HepG2 (cell line): Measurements from ENCODE around the gene DPH1. TPM values are rescaled to one million over a fixed set of nuclear protein-coding genes. Genes with fewer than 3 reads are reported as not detected.

Experiments
- ASH2L ChIP-seq: fragments of 300-600, 200-600 bp; sonication (generic); IDR thresholded peaks from 2 replicates; pipeline ENCODE4 v1.7.0; 2017; ENCODE audit warnings: low read depth, mild to moderate bottlenecking, moderate library complexity, mixed read lengths, low read length; ENCODE audit not compliant: insufficient read length
- DNMT3B ChIP-seq: conservative IDR thresholded peaks from 2 replicates; pipeline ENCODE4 v1.6.1; 2016; ENCODE audit warnings: missing biosample characterization, control low read depth
- NFYC ChIP-seq: IDR thresholded peaks from 2 replicates; pipeline ENCODE4 v1.6.1; 2016; ENCODE audit warnings: missing genetic modification reagents, missing compliant biosample characterization
- UBTF ChIP-seq: sonication (generic); formaldehyde crosslinking; IDR thresholded peaks from 2 replicates; pipeline ENCODE4 v1.4.0; 2020; ENCODE audit warnings: mild to moderate bottlenecking, missing genetic modification reagents
- ZUFSP ChIP-seq: sonication (generic); formaldehyde crosslinking; IDR thresholded peaks from 2 replicates; pipeline ENCODE4 v1.9.0; 2021; ENCODE audit warnings: missing genetic modification reagents, mild to moderate bottlenecking, borderline replicate concordance
- polyA plus RNA-seq, 8 experiments: library from polyadenylated mRNA; depleted of rRNA in 3 of 8; stranded (reverse) in 7 of 8; unstranded in 1 of 8; fragments of >200 nt; fragmentation: Illumina TruSeq in 4 of 8; extraction: Trizol in 4 of 8; gene quantifications; 2 replicates each; pipeline versions ENCODE4 v1.2.1 to v1.2.3, GENCODE V29; 2011 to 2016; ENCODE audit warnings: low read depth in 4 of 8, missing spikeins in 1 of 8, mixed read lengths in 1 of 8; ENCODE audit not compliant: insufficient read depth in 1 of 8
- total RNA-seq, 5 experiments: library from RNA; depleted of rRNA; stranded (reverse); fragments of >200 nt; fragmentation: Illumina TruSeq; extraction: Trizol; gene quantifications; 2 replicates each; pipeline ENCODE4 v1.2.3, GENCODE V29; 2016; ENCODE audit warnings: low read depth in 1 of 5
- TF ChIP-seq, protein P1 (sequence below): sonication (generic); formaldehyde crosslinking; IDR thresholded peaks from 2 replicates; pipeline ENCODE4 v1.4.0; 2020; ENCODE audit warnings: mild to moderate bottlenecking, missing genetic modification reagents

DPH1 gene
- total and polyA plus RNA-seq, 2 of the 13 experiments (the other 11 are each of a cell fraction or from before 2014, with no cell fraction given): 25.3 to 42.8 TPM

DNA sequence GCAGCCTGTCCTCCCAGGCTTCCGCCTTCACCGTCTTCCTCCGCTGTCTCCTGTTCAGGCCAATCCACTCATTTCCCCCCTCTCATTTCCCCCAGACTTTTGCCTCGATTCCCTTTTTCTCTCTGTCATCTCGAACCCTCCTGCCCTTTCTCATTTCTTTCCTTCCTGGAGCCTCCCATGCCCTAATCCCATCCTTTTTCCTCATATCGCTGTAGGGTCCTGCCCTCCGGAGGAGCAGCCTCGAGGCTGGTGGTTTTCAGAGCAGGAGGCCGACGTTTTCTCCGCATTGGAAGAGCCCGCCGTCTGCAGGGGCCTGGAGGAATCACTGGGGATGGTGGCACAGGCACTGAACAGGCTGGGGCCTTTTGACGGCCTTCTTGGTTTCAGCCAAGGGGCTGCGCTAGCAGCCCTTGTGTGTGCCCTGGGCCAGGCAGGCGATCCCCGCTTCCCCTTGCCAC is 12.5 kb downstream of the DPH1 start (continued):
- peak; percentile 39 for TF ChIP-seq UBTF
- TF ChIP-seq NFYC (CRISPR knock-in tag): no peak
- no peak for TF ChIP-seq ZUFSP (CRISPR knock-in tag)
- peak; percentile 16 for TF ChIP-seq ASH2L
- no peak for TF ChIP-seq DNMT3B
- TF ChIP-seq, protein P1, sequence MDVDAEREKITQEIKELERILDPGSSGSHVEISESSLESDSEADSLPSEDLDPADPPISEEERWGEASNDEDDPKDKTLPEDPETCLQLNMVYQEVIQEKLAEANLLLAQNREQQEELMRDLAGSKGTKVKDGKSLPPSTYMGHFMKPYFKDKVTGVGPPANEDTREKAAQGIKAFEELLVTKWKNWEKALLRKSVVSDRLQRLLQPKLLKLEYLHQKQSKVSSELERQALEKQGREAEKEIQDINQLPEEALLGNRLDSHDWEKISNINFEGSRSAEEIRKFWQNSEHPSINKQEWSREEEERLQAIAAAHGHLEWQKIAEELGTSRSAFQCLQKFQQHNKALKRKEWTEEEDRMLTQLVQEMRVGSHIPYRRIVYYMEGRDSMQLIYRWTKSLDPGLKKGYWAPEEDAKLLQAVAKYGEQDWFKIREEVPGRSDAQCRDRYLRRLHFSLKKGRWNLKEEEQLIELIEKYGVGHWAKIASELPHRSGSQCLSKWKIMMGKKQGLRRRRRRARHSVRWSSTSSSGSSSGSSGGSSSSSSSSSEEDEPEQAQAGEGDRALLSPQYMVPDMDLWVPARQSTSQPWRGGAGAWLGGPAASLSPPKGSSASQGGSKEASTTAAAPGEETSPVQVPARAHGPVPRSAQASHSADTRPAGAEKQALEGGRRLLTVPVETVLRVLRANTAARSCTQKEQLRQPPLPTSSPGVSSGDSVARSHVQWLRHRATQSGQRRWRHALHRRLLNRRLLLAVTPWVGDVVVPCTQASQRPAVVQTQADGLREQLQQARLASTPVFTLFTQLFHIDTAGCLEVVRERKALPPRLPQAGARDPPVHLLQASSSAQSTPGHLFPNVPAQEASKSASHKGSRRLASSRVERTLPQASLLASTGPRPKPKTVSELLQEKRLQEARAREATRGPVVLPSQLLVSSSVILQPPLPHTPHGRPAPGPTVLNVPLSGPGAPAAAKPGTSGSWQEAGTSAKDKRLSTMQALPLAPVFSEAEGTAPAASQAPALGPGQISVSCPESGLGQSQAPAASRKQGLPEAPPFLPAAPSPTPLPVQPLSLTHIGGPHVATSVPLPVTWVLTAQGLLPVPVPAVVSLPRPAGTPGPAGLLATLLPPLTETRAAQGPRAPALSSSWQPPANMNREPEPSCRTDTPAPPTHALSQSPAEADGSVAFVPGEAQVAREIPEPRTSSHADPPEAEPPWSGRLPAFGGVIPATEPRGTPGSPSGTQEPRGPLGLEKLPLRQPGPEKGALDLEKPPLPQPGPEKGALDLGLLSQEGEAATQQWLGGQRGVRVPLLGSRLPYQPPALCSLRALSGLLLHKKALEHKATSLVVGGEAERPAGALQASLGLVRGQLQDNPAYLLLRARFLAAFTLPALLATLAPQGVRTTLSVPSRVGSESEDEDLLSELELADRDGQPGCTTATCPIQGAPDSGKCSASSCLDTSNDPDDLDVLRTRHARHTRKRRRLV (CRISPR knock-in tag): no peak
